Adipocyte (in vitro differentiated cells): ENCODE data around the gene TMEM117.
A peak's percentile ranks its signal among the peaks of the same experiment; 100 is the strongest.

Source experiments
- DNase-seq: peaks from one replicate; pipeline ENCODE4 v3.0.0-alpha.2; 2015; ENCODE audit warnings: low read depth
- H3K27me3 ChIP-seq: replicated peaks from 2 replicates; pipeline ENCODE4 v1.7.0; 2013; ENCODE audit warnings: mild to moderate bottlenecking, low read length, moderate library complexity; ENCODE audit not compliant: control insufficient read depth, insufficient read depth
- H3K36me3 ChIP-seq: 2 replicates; pipeline ENCODE4 v1.7.0; 2013; ENCODE audit warnings: low read length, mild to moderate bottlenecking, moderate library complexity; ENCODE audit not compliant: control insufficient read depth, insufficient read depth, severe bottlenecking
- H3K4me1 ChIP-seq: 2 replicates; pipeline ENCODE4 v1.7.0; 2013; ENCODE audit warnings: mild to moderate bottlenecking, low read length, moderate library complexity; ENCODE audit not compliant: control insufficient read depth, insufficient read depth
- H3K4me3 ChIP-seq: 2 replicates; pipeline ENCODE4 v1.7.0; 2013; ENCODE audit warnings: mild to moderate bottlenecking, low read length, moderate library complexity
- H3K9ac ChIP-seq: 2 replicates; pipeline ENCODE4 v1.7.0; 2013; ENCODE audit warnings: mild to moderate bottlenecking, low read length, moderate library complexity
- H3K9me3 ChIP-seq: 2 replicates; pipeline ENCODE4 v1.7.0; 2013; ENCODE audit warnings: mild to moderate bottlenecking, low read length, moderate library complexity; ENCODE audit not compliant: control insufficient read depth

Gene TMEM117

GRCh38 chr12:44118946-44119345, 283.1 kb downstream of the TMEM117 start:
- no peak overlapping the region for H3K9ac ChIP-seq
- DNase-seq = no peak
- H3K4me3 ChIP-seq = no peak overlapping the region
- H3K36me3 ChIP-seq = no peaks in the 10 kb centered on the region
- H3K9me3 ChIP-seq = no peaks in the 10 kb centered on the region
- no peaks in the 10 kb centered on the region for H3K27me3 ChIP-seq
- H3K4me1 ChIP-seq = peaks cover 6% of the 10 kb centered on the region

- H3K36me3 ChIP-seq = no peaks in the 10 kb centered on the region
- H3K4me3 ChIP-seq = no peak overlapping the region
- no peaks in the 10 kb centered on the region for H3K9me3 ChIP-seq
- peaks cover 9% of the 10 kb centered on the region for H3K4me1 ChIP-seq
- DNase-seq = peak; percentile 2
- no peak overlapping the region for H3K9ac ChIP-seq
- no peaks in the 10 kb centered on the region for H3K27me3 ChIP-seq
These were observed 290.9 kb downstream of the TMEM117 start for GRCh38 chr12:44126806-44127205.

GRCh38 chr12:44127966-44128710, 292.3 kb downstream of the TMEM117 start:
- H3K27me3 ChIP-seq = no peaks in the 10 kb centered on the region
- H3K36me3 ChIP-seq = no peaks in the 10 kb centered on the region
- H3K9me3 ChIP-seq = no peaks in the 10 kb centered on the region
- no peak overlapping the region for H3K4me3 ChIP-seq
- no peak for DNase-seq
- peaks cover 9% of the 10 kb centered on the region for H3K4me1 ChIP-seq
- no peak overlapping the region for H3K9ac ChIP-seq

GRCh38 chr12:44143175-44143574, 307.3 kb downstream of the TMEM117 start:
- no peaks in the 10 kb centered on the region for H3K36me3 ChIP-seq
- H3K9me3 ChIP-seq = no peaks in the 10 kb centered on the region
- H3K9ac ChIP-seq = no peak overlapping the region

GRCh38 chr12:44148936-44149335, 313.1 kb downstream of the TMEM117 start:
- no peaks in the 10 kb centered on the region for H3K9me3 ChIP-seq
- no peaks in the 10 kb centered on the region for H3K4me1 ChIP-seq
- H3K9ac ChIP-seq = no peak overlapping the region
- H3K27me3 ChIP-seq = no peaks in the 10 kb centered on the region
- H3K36me3 ChIP-seq = no peaks in the 10 kb centered on the region
- DNase-seq = no peak
- H3K4me3 ChIP-seq = no peak overlapping the region

More at GRCh38 chr12:44143175-44143574, 307.3 kb downstream of the TMEM117 start:
- no peak overlapping the region for H3K4me3 ChIP-seq
- H3K27me3 ChIP-seq = no peaks in the 10 kb centered on the region
- no peaks in the 10 kb centered on the region for H3K4me1 ChIP-seq
- DNase-seq = no peak

- DNase-seq = peak; percentile 77
- no peak overlapping the region for H3K9ac ChIP-seq
- H3K36me3 ChIP-seq = no peaks in the 10 kb centered on the region
- H3K9me3 ChIP-seq = no peaks in the 10 kb centered on the region
- no peaks in the 10 kb centered on the region for H3K4me1 ChIP-seq
- H3K27me3 ChIP-seq = no peaks in the 10 kb centered on the region
- H3K4me3 ChIP-seq = peak overlapping the region; percentile 70
These were observed 318.2 kb downstream of the TMEM117 start for GRCh38 chr12:44154128-44154527.

- H3K4me3 ChIP-seq = no peak overlapping the region
- H3K9ac ChIP-seq = no peak overlapping the region
- no peaks in the 10 kb centered on the region for H3K27me3 ChIP-seq
- H3K9me3 ChIP-seq = no peaks in the 10 kb centered on the region
- H3K36me3 ChIP-seq = no peaks in the 10 kb centered on the region
- no peak for DNase-seq
- H3K4me1 ChIP-seq = no peaks in the 10 kb centered on the region
These were observed 319.5 kb downstream of the TMEM117 start for GRCh38 chr12:44155358-44155757.

- DNase-seq = no peak
- Histone ChIP-seq H3K4me3 (no peak overlapping the region), H3K9ac (no peak overlapping the region), H3K4me1 (no peaks in the 10 kb centered on the region), H3K36me3 (no peaks in the 10 kb centered on the region), H3K27me3 (no peaks in the 10 kb centered on the region), H3K9me3 (no peaks in the 10 kb centered on the region)
These were observed 321.5 kb downstream of the TMEM117 start for GRCh38 chr12:44157359-44157758.

- Histone ChIP-seq H3K36me3 (no peaks in the 10 kb centered on the region), H3K9me3 (no peaks in the 10 kb centered on the region), H3K9ac (no peak overlapping the region), H3K4me3 (no peak overlapping the region), H3K27me3 (no peaks in the 10 kb centered on the region), H3K4me1 (no peaks in the 10 kb centered on the region)
- no peak for DNase-seq
These were observed 322.9 kb downstream of the TMEM117 start for GRCh38 chr12:44158746-44159145.

GRCh38 chr12:44159216-44159615, 323.3 kb downstream of the TMEM117 start:
- H3K27me3 ChIP-seq = no peaks in the 10 kb centered on the region
- no peak overlapping the region for H3K9ac ChIP-seq
- H3K9me3 ChIP-seq = no peaks in the 10 kb centered on the region
- no peaks in the 10 kb centered on the region for H3K36me3 ChIP-seq
- H3K4me3 ChIP-seq = no peak overlapping the region
- H3K4me1 ChIP-seq = no peaks in the 10 kb centered on the region
- no peak for DNase-seq

- H3K9ac ChIP-seq = no peak overlapping the region
- H3K4me3 ChIP-seq = no peak overlapping the region
- no peaks in the 10 kb centered on the region for H3K36me3 ChIP-seq
- no peaks in the 10 kb centered on the region for H3K4me1 ChIP-seq
- no peak for DNase-seq
- H3K27me3 ChIP-seq = no peaks in the 10 kb centered on the region
- no peaks in the 10 kb centered on the region for H3K9me3 ChIP-seq
These were observed 324.0 kb downstream of the TMEM117 start for GRCh38 chr12:44159862-44160261.

GRCh38 chr12:44162961-44163360, 327.1 kb downstream of the TMEM117 start:
- Histone ChIP-seq H3K4me1 (no peaks in the 10 kb centered on the region), H3K9me3 (no peaks in the 10 kb centered on the region), H3K27me3 (no peaks in the 10 kb centered on the region), H3K36me3 (no peaks in the 10 kb centered on the region), H3K9ac (no peak overlapping the region), H3K4me3 (no peak overlapping the region)
- no peak for DNase-seq
